Astrocyte of the cerebellum (primary cell): Measurements from ENCODE around the gene ZNF507.
"Not testable (repeated sequence)": the region's sequence is repeated elsewhere in the genome, so short reads cannot be mapped to it uniquely, and the experiment has no call there.

Experiments
- DNase-seq: peaks from one replicate; pipeline ENCODE4 v3.0.0-alpha.2; 2011; ENCODE audit warnings: low read depth
- H3K4me3 ChIP-seq: 2 replicates; pipeline ENCODE4 v1.5.1; 2011; ENCODE audit warnings: mild to moderate bottlenecking, low read depth, low read length, moderate library complexity
- in situ Hi-C: cut with HindIII; loops from 2 replicates; pipeline ENCODE4 v1.10.0; 2017; ENCODE audit warnings: low sequenced_read_pairs
- TF ChIP-seq, protein P1 (sequence below): IDR thresholded peaks from 2 replicates; pipeline ENCODE4 v1.5.1; 2012; ENCODE audit warnings: low read length, low read depth, moderate library complexity, mild to moderate bottlenecking; ENCODE audit errors: missing control alignments

Gene ZNF507

DNA sequence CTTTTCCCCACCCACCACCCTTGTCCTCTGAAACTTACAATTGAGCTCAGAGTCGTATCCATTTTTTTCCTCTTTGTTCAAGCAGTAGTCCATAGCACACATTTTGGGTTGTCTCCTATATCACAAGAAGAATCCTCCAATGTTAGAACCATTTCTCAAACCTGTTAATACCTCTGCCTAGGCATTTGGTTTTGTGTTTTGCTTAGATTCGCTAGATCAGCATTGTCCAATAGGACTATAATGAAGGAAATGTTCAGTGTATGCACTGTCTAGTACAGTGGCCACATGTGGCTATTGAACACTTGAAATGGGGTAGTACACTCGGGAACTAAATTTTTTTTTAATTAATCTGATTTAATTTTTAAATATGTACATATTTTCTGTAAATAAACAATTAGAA, 72.7 kb downstream of the ZNF507 start:
- DNase-seq, result no peak
- in situ Hi-C loops, result no loop called here
- TF ChIP-seq, protein P1, sequence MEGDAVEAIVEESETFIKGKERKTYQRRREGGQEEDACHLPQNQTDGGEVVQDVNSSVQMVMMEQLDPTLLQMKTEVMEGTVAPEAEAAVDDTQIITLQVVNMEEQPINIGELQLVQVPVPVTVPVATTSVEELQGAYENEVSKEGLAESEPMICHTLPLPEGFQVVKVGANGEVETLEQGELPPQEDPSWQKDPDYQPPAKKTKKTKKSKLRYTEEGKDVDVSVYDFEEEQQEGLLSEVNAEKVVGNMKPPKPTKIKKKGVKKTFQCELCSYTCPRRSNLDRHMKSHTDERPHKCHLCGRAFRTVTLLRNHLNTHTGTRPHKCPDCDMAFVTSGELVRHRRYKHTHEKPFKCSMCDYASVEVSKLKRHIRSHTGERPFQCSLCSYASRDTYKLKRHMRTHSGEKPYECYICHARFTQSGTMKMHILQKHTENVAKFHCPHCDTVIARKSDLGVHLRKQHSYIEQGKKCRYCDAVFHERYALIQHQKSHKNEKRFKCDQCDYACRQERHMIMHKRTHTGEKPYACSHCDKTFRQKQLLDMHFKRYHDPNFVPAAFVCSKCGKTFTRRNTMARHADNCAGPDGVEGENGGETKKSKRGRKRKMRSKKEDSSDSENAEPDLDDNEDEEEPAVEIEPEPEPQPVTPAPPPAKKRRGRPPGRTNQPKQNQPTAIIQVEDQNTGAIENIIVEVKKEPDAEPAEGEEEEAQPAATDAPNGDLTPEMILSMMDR, result no peak
- H3K4me3 ChIP-seq, result no peak overlapping the region

DNA sequence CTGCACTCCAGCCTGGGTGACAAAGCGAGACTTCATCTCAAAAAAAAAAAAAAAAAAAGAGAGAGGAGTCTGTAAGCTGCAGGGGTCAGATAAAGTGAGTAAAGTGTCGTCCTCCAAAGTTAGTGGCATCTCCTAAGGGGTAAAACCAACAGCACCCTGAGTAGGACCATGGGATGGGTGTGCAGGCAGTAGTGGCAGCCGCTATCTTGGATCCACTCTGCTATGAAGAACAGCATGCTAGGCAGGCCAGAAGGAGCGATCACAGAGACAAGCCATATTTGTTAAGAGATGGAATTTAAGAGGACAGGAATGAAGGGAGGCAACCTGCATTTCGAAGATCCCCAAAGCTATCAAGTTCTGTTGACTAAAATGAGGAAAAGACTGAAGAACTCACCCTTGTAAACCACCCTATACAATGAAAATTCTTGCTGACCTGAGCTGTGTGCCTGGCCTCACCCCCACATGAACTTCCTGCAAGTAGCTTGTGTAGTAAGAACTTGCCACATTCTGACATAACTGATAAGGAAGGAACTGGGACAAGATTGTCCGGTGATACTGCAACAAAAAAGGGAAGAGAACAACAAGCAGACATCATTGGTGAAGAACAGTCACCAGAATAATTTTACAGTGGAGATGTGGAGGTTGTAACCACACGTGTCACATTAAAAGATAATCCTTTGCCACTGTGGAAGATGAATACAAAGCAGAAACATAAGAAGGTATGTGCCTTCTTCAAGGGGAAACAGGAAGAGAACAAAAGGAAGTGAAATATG, 76.4 kb downstream of the ZNF507 start:
- H3K4me3 ChIP-seq, result no peak overlapping the region
- in situ Hi-C loops, result no loop called here
- no peak for DNase-seq
- TF ChIP-seq, protein P1, result no peak

DNA sequence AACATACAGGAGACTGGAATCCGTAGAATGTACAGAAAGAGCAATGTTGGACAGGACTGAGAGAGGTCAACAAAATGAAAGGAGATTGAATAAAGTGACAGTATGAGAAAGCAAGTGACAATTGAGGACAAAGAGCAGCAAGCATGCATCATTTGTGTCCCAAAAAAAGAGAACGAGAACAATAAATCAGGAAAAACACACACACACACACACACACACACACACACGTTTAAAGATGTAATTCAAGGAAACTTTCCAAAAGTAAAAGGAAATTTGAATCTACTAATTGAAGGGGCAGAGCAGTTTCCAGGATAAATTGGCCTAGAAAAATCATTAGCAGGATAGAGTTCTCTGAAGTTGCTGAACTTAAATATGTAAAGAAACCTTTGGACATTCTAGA, 77.0 kb downstream of the ZNF507 start:
- no peak overlapping the region for H3K4me3 ChIP-seq
- in situ Hi-C loops, result no loop called here
- TF ChIP-seq, protein P1, result no peak
- DNase-seq, result no peak

DNA sequence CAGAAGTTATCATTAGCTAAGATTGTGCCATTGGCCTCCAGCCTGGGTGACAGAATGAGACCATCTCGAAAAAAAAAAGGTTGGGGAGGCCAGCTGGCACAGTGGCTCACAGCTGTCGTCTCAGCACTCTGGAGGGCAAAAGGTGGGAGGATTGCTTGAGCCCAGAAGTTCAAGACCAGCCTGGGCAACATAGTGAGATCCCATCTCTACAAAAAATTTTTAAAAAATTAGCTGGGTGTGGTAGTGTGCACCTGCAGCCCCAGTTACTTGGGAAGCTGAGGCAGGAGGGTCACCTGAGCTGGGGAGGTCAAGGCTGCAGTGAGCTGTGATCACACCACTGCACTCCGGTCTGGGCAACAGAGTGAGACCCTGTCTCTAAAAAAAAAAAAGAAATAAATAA, 78.5 kb downstream of the ZNF507 start:
- in situ Hi-C loops, DNase-seq, H3K4me3 ChIP-seq: not testable (repeated sequence)

DNA sequence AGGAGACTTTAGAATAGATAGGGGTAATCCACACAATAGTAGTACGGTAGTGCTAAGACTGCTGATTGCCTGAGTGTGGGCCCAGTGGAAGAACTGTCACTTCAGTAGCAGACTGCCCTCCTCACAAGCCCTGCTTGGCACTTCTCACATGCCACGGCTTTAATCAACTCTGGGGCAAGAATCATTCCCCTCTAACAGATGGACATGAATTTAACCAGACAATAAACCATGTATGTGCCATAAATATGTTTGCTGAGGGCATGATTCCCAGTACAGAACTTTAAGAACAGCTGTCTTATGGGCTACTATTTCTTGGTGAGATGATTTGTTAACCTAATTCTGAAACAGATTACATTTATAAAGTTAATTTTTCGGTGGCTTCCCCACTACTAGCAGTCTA, 82.1 kb downstream of the ZNF507 start:
- in situ Hi-C loops, result no loop called here
- DNase-seq, result no peak
- no peak overlapping the region for H3K4me3 ChIP-seq
- TF ChIP-seq, protein P1, result no peak

DNA sequence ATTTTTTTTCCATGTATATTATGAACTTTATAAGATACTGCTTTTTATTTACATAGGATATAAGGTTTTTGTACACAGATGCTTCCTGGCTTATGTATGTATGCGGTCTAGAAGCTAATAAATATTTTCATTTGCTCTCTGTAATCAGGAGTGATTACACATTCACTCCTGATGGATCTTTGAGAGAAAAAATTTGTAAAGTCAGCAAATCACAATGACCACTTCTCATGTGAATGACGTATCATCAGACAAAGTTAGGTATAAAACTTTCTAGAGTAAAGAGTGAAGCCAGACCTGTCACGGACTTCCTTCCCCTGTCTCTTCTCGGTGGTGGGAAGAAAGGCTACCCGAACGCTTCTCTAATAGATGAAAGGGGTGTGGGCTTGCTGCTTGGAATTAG, 91.3 kb downstream of the ZNF507 start:
- H3K4me3 ChIP-seq, result no peak overlapping the region
- in situ Hi-C loops, result no loop called here
- TF ChIP-seq, protein P1, result no peak
- DNase-seq, result no peak

DNA sequence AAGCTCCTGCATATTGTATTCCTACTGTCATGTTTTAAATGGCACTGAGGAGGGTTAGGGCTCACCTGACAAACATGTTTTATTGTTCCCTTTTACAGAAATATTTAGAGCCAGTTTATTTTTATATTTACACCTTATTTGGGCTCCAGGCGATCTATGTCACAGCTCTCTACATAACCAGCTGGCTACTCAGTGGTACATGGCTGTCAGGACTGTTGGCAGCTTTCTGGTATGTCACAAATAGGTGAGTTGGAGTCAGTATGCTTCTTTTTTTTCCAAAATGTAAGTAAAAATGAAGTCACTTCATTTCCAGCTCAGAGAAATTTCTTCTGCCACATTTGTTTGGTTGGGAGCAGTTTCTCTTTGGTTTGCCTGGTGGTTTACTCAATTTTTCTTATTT, 91.7 kb downstream of the ZNF507 start:
- TF ChIP-seq, protein P1, result no peak
- no peak overlapping the region for H3K4me3 ChIP-seq
- no peak for DNase-seq
- in situ Hi-C loops, result no loop called here
